Adipocyte (in vitro differentiated cells): ENCODE data around the gene KCNIP4.

ENCODE experiments used
- DNase-seq: peaks from one replicate; pipeline ENCODE4 v3.0.0-alpha.2; 2015; ENCODE audit warnings: low read depth
- H3K27me3 ChIP-seq: replicated peaks from 2 replicates; pipeline ENCODE4 v1.7.0; 2013; ENCODE audit warnings: mild to moderate bottlenecking, low read length, moderate library complexity; ENCODE audit not compliant: control insufficient read depth, insufficient read depth
- H3K36me3 ChIP-seq: 2 replicates; pipeline ENCODE4 v1.7.0; 2013; ENCODE audit warnings: low read length, mild to moderate bottlenecking, moderate library complexity; ENCODE audit not compliant: control insufficient read depth, insufficient read depth, severe bottlenecking
- H3K4me1 ChIP-seq: 2 replicates; pipeline ENCODE4 v1.7.0; 2013; ENCODE audit warnings: mild to moderate bottlenecking, low read length, moderate library complexity; ENCODE audit not compliant: control insufficient read depth, insufficient read depth
- H3K4me3 ChIP-seq: 2 replicates; pipeline ENCODE4 v1.7.0; 2013; ENCODE audit warnings: mild to moderate bottlenecking, low read length, moderate library complexity
- H3K9ac ChIP-seq: 2 replicates; pipeline ENCODE4 v1.7.0; 2013; ENCODE audit warnings: mild to moderate bottlenecking, low read length, moderate library complexity
- H3K9me3 ChIP-seq: 2 replicates; pipeline ENCODE4 v1.7.0; 2013; ENCODE audit warnings: mild to moderate bottlenecking, low read length, moderate library complexity; ENCODE audit not compliant: control insufficient read depth

KCNIP4 gene

DNA sequence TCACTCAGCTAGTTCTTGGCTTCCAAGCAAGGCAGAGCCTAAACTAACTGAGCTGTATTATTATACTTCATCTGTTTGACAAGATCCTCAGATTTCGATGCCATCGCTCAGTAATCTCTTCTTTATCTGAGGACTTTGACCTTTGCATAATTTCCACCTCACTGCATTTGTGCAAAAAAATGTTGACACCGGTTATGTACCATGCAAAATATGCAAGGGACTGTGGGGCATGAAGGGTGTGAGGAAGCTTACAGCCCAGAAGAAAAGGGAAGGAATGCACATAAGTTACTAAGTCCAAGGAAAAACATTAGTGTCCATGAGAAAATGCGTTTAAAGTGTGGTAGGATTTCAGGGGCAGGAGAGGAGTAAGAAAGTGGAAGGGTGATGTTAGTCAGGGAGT lies 953.0 kb downstream of the KCNIP4 start:
- no peaks in the 10 kb centered on the region for H3K36me3 ChIP-seq
- DNase-seq: no peak

DNA sequence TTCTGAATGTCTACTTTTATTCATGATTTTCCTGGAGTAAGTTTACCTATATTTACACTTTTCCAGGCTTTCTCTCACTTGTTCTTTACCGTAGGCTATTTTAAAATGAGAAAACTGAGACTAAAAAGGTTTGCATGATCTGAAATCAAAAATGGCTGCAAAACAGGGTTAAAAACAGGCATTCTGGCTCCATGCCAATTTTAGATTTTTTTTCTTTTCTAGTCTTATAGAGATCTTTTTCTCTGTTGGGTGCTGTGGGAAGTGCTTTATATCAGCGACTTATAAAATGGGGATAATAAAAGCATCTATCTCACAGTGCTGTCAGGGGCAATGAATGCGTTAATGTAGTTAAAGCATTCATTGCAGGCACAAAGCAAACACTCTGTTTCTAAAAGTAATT lies 953.6 kb downstream of the KCNIP4 start:
- Histone ChIP-seq H3K36me3 (no peaks in the 10 kb centered on the region), H3K4me3 (no peak overlapping the region), H3K9ac (no peak overlapping the region), H3K4me1 (no peaks in the 10 kb centered on the region), H3K9me3 (no peaks in the 10 kb centered on the region), H3K27me3 (no peaks in the 10 kb centered on the region)
- DNase-seq: peak; percentile 6

More for the DNA sequence above, 953.0 kb downstream of the KCNIP4 start:
- Histone ChIP-seq H3K27me3 (no peaks in the 10 kb centered on the region), H3K9me3 (no peaks in the 10 kb centered on the region), H3K9ac (no peak overlapping the region), H3K4me1 (no peaks in the 10 kb centered on the region), H3K4me3 (no peak overlapping the region)

DNA sequence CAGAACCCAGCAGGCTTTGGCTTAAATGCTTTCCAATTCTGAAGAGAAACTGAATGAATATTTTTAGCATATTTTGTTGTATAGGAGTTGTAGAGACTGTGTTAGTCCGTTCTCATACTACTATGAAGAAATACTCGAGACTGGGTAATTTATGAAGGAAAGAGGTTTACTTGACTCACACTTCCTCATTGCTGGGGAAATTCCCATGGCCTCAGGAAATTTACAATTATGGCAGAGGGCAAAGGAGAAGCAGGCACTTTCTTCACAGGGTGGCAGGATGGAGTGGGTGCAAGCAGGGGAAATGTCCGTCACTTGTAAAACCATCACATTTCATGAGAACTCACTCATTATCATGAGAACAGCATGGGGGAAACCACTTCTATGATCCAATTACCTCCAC lies 956.6 kb downstream of the KCNIP4 start:
- Histone ChIP-seq H3K9ac (no peak overlapping the region), H3K36me3 (no peaks in the 10 kb centered on the region), H3K9me3 (no peaks in the 10 kb centered on the region), H3K4me1 (no peaks in the 10 kb centered on the region), H3K27me3 (no peaks in the 10 kb centered on the region), H3K4me3 (no peak overlapping the region)
- DNase-seq: no peak

DNA sequence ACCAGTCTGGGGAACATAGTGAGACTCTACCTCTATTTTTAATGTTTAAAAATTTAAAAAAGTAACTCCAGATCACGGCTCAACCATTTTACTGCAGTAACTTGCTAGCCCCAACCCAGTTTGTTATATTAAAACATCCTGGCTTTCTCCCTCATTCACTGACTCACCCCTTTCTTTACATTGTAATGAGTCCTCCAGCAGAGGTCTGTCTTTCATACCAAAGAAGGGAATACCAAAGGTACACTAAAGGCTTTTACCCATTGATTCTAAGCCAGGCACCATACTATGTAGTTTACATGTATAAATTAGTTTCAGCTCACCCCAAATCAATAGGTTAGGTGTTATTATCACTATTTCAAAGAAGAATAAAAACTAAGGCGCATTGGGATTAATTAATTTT lies 961.4 kb downstream of the KCNIP4 start:
- Histone ChIP-seq H3K9ac (no peak overlapping the region), H3K4me3 (no peak overlapping the region), H3K4me1 (no peaks in the 10 kb centered on the region), H3K9me3 (no peaks in the 10 kb centered on the region), H3K36me3 (no peaks in the 10 kb centered on the region), H3K27me3 (peaks cover 11% of the 10 kb centered on the region)
- no peak for DNase-seq

DNA sequence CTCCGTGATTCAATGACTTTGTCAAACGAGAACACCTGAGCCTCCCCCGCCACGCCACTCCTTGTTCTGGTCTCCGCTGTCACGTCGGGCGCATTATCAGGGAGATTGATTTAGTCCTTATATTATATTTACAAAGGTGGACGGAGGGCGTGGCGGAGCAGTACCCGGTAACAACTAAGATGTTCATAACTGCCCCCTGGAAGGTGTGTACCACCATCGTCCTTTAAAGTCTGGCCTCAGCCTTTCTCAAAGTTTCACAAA lies 964.1 kb downstream of the KCNIP4 start:
- no peak overlapping the region for H3K4me3 ChIP-seq
- no peak overlapping the region for H3K9ac ChIP-seq
- no peaks in the 10 kb centered on the region for H3K36me3 ChIP-seq
- H3K27me3 ChIP-seq: peaks cover 11% of the 10 kb centered on the region
- no peaks in the 10 kb centered on the region for H3K4me1 ChIP-seq
- no peaks in the 10 kb centered on the region for H3K9me3 ChIP-seq
- no peak for DNase-seq

DNA sequence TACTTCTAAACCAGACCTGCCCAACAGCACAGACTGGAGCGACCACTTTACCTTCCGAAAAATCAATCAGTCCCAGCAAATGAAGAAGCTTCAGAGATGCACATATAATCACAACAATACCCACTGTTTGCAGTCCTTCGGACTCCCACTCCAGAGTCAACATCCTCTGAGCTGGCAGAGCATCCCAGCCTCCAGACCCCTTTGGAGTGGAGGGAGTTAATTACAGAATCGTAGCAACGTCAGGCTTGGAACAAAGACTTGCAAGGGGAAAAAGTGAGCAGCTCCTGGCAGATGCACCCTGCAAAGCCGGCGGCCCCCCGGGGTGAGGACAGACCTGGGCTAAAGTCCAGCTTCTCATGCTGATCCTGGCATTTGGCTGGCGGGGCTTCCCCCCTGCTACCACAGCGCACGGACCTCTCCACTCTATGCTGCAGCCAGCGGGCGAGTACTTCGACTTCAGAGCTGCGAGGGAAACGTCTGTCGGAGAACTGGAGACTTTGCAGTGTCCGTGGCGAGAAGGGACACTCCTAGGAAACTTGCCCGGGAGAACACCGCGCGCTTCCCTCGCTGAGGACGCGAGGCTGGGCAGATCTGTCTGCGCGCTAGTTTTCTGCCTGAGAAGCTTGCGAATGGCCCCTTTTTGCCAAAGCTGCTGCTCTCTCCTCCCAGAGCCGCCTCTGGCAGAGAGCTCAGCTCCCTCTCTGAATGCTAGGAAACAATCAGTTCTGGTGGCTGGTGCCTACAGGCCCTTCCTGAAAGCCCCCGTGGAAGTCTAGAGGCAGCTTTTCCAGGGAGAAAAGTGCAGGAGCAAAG lies 964.6 kb downstream of the KCNIP4 start:
- Histone ChIP-seq H3K36me3 (no peaks in the 10 kb centered on the region), H3K4me3 (no peak overlapping the region), H3K27me3 (peaks cover 11% of the 10 kb centered on the region), H3K9ac (no peak overlapping the region), H3K9me3 (no peaks in the 10 kb centered on the region), H3K4me1 (no peaks in the 10 kb centered on the region)
- no peak for DNase-seq

DNA sequence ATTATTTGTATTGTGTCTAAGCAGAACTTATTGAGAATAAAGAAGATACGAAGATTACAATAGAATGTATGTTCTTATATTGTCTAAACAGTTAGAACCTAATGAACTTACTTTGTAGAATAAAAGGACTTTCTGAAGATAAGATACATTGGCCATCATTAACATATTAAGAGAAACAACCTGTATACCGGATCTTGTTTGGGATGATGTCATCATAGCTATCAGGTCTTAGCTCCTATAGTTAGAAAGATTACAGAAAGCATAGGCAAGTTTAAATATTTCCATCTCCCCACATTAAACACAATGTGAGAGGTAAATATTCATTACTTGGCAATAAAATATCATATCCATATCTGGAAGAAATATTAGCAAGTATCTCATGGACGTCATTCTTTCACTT lies 966.0 kb downstream of the KCNIP4 start:
- peaks cover 11% of the 10 kb centered on the region for H3K27me3 ChIP-seq
- no peaks in the 10 kb centered on the region for H3K36me3 ChIP-seq
- no peak for DNase-seq
- no peaks in the 10 kb centered on the region for H3K9me3 ChIP-seq
- no peaks in the 10 kb centered on the region for H3K4me1 ChIP-seq
- H3K4me3 ChIP-seq: no peak overlapping the region
- no peak overlapping the region for H3K9ac ChIP-seq

DNA sequence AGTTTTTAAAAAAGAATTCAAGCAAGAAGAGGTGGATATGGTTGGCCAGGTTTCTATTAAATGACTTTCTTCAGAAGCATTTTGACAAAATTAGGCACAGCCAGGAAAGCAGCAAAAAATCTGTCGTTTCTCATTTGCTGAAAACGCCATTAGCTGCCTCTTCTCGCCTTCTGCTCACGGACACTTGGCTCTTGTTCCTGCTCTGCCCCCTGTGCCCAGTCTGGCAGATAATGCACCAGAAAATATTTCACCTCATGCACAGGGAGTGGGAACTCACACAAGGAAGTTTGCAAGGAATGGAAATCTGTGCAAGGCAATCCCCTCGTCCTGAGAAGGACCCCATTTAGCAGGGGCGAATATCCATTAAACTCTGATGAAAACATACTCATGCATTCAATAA lies 988.3 kb downstream of the KCNIP4 start:
- no peak overlapping the region for H3K4me3 ChIP-seq
- H3K9ac ChIP-seq: no peak overlapping the region
- no peaks in the 10 kb centered on the region for H3K36me3 ChIP-seq
- H3K9me3 ChIP-seq: no peaks in the 10 kb centered on the region
- H3K27me3 ChIP-seq: no peaks in the 10 kb centered on the region
- no peaks in the 10 kb centered on the region for H3K4me1 ChIP-seq
- DNase-seq: no peak

DNA sequence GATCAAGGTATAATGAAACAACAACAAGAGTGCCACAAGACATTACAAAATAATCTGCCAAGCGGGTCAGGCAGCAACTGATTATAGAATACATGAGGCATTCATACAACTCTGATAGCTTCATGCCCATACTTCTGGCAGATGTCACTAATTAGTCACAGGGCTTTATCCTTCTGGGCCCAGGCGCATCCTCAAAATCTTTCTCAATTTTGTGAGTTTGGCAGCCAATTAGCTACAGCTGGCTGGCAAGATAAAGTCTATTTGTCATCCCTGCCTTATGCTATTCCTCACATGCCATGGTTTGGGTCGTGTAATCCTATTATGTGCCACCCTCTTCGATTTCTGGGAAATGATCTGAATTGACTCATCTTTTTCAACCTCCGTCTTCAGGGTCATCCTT lies 994.0 kb downstream of the KCNIP4 start:
- no peaks in the 10 kb centered on the region for H3K27me3 ChIP-seq
- no peaks in the 10 kb centered on the region for H3K9me3 ChIP-seq
- H3K4me3 ChIP-seq: no peak overlapping the region
- no peak overlapping the region for H3K9ac ChIP-seq
- no peaks in the 10 kb centered on the region for H3K4me1 ChIP-seq
- DNase-seq: no peak
- no peaks in the 10 kb centered on the region for H3K36me3 ChIP-seq

DNA sequence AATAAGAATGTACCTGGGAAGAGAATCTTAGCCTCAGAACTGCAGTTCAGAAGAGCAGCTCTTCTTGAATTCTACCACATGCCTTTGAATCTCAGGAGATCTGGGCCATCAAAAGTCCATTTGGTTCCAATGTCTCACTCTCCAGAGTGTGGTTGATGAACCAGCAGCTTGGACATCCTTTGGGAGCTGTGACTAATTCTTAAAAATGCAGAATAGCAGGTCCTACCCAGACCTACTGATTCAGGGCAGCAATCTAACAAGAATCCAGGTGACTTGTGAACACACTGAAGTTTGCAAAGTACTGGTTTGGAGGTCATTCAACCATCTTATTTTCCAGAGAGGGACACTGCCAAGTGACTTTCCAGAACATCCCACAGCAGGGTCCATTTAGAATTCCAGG lies 1003.6 kb downstream of the KCNIP4 start:
- Histone ChIP-seq H3K36me3 (no peaks in the 10 kb centered on the region), H3K4me3 (no peak overlapping the region), H3K9ac (no peak overlapping the region), H3K27me3 (no peaks in the 10 kb centered on the region), H3K4me1 (no peaks in the 10 kb centered on the region), H3K9me3 (peaks cover 1% of the 10 kb centered on the region)
- DNase-seq: no peak

DNA sequence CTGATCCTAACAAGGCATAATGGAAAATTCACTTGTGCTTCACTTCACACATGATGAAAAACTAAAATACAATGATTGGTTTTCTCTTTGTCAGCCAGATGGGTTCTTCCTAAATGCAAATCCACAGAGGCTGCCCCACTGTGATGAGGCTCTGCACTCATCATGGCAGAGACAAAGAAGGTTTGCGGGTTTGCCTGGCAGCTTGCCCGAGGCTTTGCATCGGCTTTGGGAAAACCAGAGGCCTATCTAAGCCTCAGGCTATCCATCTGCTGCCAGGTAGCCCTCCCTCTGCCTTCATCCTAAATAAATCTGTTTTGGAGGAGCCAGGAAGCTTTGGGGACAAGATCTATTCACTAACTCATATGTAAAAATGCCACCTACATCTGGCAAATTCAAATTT lies 1004.1 kb downstream of the KCNIP4 start:
- Histone ChIP-seq H3K4me3 (no peak overlapping the region), H3K9me3 (peaks cover 5% of the 10 kb centered on the region), H3K36me3 (no peaks in the 10 kb centered on the region), H3K27me3 (no peaks in the 10 kb centered on the region), H3K9ac (no peak overlapping the region), H3K4me1 (no peaks in the 10 kb centered on the region)
- no peak for DNase-seq

DNA sequence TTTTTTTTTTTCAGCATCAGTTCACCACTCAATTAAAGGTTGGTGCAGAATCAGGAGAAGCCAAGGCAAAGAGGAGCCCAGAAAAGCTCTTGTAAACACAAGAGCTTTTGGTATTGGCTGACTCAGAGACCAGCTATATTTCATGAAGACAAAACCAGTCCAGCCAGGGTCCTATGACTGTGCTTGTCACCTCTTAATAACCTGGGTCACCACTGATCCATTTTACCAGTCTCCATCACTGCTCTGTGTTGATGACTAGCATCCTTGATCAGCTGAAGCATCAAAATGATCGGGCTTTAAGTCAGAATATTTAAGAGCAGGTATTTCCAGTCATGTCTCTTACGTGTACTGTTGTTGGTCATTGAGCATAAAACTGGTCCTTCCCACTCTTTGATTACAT lies 1010.4 kb downstream of the KCNIP4 start:
- no peak overlapping the region for H3K9ac ChIP-seq

More for the DNA sequence above, 1010.4 kb downstream of the KCNIP4 start:
- H3K27me3 ChIP-seq: no peaks in the 10 kb centered on the region
- no peak for DNase-seq
- no peaks in the 10 kb centered on the region for H3K4me1 ChIP-seq
- H3K4me3 ChIP-seq: no peak overlapping the region
- no peaks in the 10 kb centered on the region for H3K36me3 ChIP-seq
- H3K9me3 ChIP-seq: peaks cover 5% of the 10 kb centered on the region
